AG10803 (cell line): Measurements from ENCODE around the gene HS2ST1.

Experiments used
- DNase-seq: peaks from one replicate; pipeline ENCODE4 v3.0.0; 2010; ENCODE audit warnings: low read depth
- H3K4me3 ChIP-seq: 2 replicates; pipeline ENCODE4 v1.5.1; 2011; ENCODE audit warnings: mild to moderate bottlenecking, low read length, control low read depth
- CTCF ChIP-seq: conservative IDR thresholded peaks from 2 replicates; pipeline ENCODE4 v1.5.1; 2011; ENCODE audit warnings: mild to moderate bottlenecking, low read length, control low read depth, inconsistent platforms

The HS2ST1 gene

GRCh38 chr1:86925742-86926141, 11.3 kb downstream of the HS2ST1 start:
- H3K4me3 ChIP-seq: no peak overlapping the region
- DNase-seq: no peak
- no peak for TF ChIP-seq CTCF

- TF ChIP-seq CTCF: no peak
- DNase-seq: peak; percentile 29
- H3K4me3 ChIP-seq: no peak overlapping the region
Measured at GRCh38 chr1:86926883-86927282, 12.4 kb downstream of the HS2ST1 start.

- no peak overlapping the region for H3K4me3 ChIP-seq
- TF ChIP-seq CTCF: no peak
- no peak for DNase-seq
Measured at GRCh38 chr1:86928819-86929218, 14.4 kb downstream of the HS2ST1 start.

GRCh38 chr1:86933051-86933450, 18.6 kb downstream of the HS2ST1 start:
- no peak for DNase-seq
- TF ChIP-seq CTCF: no peak
- H3K4me3 ChIP-seq: no peak overlapping the region

- H3K4me3 ChIP-seq: no peak overlapping the region
- DNase-seq: no peak
- TF ChIP-seq CTCF: no peak
Measured at GRCh38 chr1:86933562-86934377, 19.3 kb downstream of the HS2ST1 start.

- H3K4me3 ChIP-seq: no peak overlapping the region
- DNase-seq: peak; percentile 3
- no peak for TF ChIP-seq CTCF
Measured at GRCh38 chr1:86938450-86938849, 24.0 kb downstream of the HS2ST1 start.

- H3K4me3 ChIP-seq: no peak overlapping the region
Measured at GRCh38 chr1:86938855-86939254, 24.4 kb downstream of the HS2ST1 start.

More at GRCh38 chr1:86938855-86939254, 24.4 kb downstream of the HS2ST1 start:
- DNase-seq: no peak
- no peak for TF ChIP-seq CTCF
